ENCODE data around the gene IFIT1.
"Not testable (repeated sequence)": the region's sequence is repeated elsewhere in the genome, so short reads cannot be mapped to it uniquely, and the experiment has no call there.

Gene IFIT1

GRCh38 chr10:89404104-89405047 lies 12.0 kb downstream of the IFIT1 start:
- DNase-seq = no peak

GRCh38 chr10:89406178-89406577 lies 13.8 kb downstream of the IFIT1 start:
- not testable (repeated sequence) for DNase-seq

- DNase-seq = not testable (repeated sequence)
Measured at GRCh38 chr10:89407792-89408191, 15.4 kb downstream of the IFIT1 start.

GRCh38 chr10:89409282-89409681 lies 16.9 kb downstream of the IFIT1 start:
- DNase-seq = not testable (repeated sequence)

- DNase-seq = not testable (repeated sequence)
Measured at GRCh38 chr10:89410551-89410950, 18.1 kb downstream of the IFIT1 start.

- not testable (repeated sequence) for DNase-seq
Measured at GRCh38 chr10:89411135-89411534, 18.7 kb downstream of the IFIT1 start.

- DNase-seq = peak in 1 of 2 donors; percentile 37
Measured at GRCh38 chr10:89412276-89412675, 19.9 kb downstream of the IFIT1 start.

- no peak for DNase-seq
Measured at GRCh38 chr10:89413398-89413912, 21.0 kb downstream of the IFIT1 start.

GRCh38 chr10:89414146-89414878 lies 21.9 kb downstream of the IFIT1 start, which contains the start of gene IFIT5:
Gene IFIT5 (plus strand): TSS chr10:89414568. CDS start chr10:89414799, 231 bp downstream.
- peak; percentile 65 for DNase-seq

- peak; percentile 39 to 49 for DNase-seq
Measured at GRCh38 chr10:89414879-89415821, 22.7 kb downstream of the IFIT1 start.

- DNase-seq = no peak
Measured at GRCh38 chr10:89416465-89416864, 24.0 kb downstream of the IFIT1 start.

GRCh38 chr10:89419548-89419947 lies 27.1 kb downstream of the IFIT1 start:
- DNase-seq = no peak

GRCh38 chr10:89421018-89421476 lies 28.6 kb downstream of the IFIT1 start:
- no peak for DNase-seq

- DNase-seq = no peak
Measured at GRCh38 chr10:89425000-89425399, 32.6 kb downstream of the IFIT1 start.

GRCh38 chr10:89426230-89426868 lies 33.9 kb downstream of the IFIT1 start:
- DNase-seq = no peak

- DNase-seq = no peak
Measured at GRCh38 chr10:89427629-89428028, 35.2 kb downstream of the IFIT1 start.

- DNase-seq = no peak
Measured at GRCh38 chr10:89428877-89429276, 36.5 kb downstream of the IFIT1 start.

GRCh38 chr10:89431977-89432376 lies 39.6 kb downstream of the IFIT1 start:
- DNase-seq = no peak

GRCh38 chr10:89438525-89438924 lies 46.1 kb downstream of the IFIT1 start:
- DNase-seq = no peak

- DNase-seq = no peak
Measured at GRCh38 chr10:89440226-89441009, 48.0 kb downstream of the IFIT1 start.

- DNase-seq = no peak
Measured at GRCh38 chr10:89442289-89442688, 49.9 kb downstream of the IFIT1 start.

All from stimulated activated CD4-positive, alpha-beta T cell treated with anti-CD3 and anti-CD28 coated beads, Interleukin-2, amount 100 ng/mL, for 24 hours (primary cell).